ENCODE data around the gene TIGAR.

- TF ChIP-seq, protein P1, sequence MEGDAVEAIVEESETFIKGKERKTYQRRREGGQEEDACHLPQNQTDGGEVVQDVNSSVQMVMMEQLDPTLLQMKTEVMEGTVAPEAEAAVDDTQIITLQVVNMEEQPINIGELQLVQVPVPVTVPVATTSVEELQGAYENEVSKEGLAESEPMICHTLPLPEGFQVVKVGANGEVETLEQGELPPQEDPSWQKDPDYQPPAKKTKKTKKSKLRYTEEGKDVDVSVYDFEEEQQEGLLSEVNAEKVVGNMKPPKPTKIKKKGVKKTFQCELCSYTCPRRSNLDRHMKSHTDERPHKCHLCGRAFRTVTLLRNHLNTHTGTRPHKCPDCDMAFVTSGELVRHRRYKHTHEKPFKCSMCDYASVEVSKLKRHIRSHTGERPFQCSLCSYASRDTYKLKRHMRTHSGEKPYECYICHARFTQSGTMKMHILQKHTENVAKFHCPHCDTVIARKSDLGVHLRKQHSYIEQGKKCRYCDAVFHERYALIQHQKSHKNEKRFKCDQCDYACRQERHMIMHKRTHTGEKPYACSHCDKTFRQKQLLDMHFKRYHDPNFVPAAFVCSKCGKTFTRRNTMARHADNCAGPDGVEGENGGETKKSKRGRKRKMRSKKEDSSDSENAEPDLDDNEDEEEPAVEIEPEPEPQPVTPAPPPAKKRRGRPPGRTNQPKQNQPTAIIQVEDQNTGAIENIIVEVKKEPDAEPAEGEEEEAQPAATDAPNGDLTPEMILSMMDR (IDR thresholded peaks at IDR 0.05), result no peak
- TF ChIP-seq EZH2phosphoT487 (IDR thresholded peaks at IDR 0.05), result no peak
These were observed 10.2 kb downstream of the TIGAR start for GRCh38 chr12:4331221-4331620.

Measured in neural progenitor cell (in vitro differentiated cells).